Activated CD4-positive, alpha-beta T cell treated with anti-CD3 and anti-CD28 coated beads, Interleukin-2, amount 50 U/mL, for 16 hours (primary cell): ENCODE data around the gene TBK1.
"Not testable (repeated sequence)": the region's sequence is repeated elsewhere in the genome, so short reads cannot be mapped to it uniquely, and the experiment has no call there.

ENCODE experiments used
- DNase-seq: peaks from one replicate; pipeline ENCODE4 v3.0.0-alpha.2; 2020

Gene TBK1

DNA sequence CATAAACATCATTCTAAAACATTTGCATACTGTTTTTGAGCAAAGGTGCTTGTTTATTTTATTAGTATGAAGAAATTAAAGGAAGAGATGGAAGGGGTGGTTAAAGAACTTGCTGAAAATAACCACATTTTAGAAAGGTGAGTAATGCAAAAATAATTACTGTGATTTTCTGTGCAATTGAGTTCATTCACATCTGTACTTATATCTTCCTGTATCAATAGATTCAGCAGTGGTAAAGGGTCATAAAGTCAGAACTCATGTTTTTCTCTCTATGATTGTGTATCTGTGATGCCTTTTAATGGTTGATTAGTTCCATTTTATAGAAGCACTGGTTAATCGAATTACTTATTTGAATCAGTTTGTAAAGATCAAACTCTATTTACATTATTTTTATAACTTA is 46.0 kb downstream of the TBK1 start:
- no peak for DNase-seq

GRCh38 chr12:64500394-64500793 is 48.5 kb downstream of the TBK1 start:
- no peak for DNase-seq

DNA sequence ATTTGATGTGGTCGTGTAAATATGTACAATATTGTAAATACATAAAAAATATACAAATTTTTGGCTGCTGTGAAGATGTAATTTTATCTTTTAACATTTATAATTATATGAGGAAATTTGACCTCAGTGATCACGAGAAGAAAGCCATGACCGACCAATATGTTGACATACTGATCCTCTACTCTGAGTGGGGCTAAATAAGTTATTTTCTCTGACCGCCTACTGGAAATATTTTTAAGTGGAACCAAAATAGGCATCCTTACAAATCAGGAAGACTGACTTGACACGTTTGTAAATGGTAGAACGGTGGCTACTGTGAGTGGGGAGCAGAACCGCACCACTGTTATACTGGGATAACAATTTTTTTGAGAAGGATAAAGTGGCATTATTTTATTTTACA is 49.6 kb downstream of the TBK1 start:
- no peak for DNase-seq

- DNase-seq: no peak
These were observed 55.0 kb downstream of the TBK1 start for GRCh38 chr12:64506955-64507354.

DNA sequence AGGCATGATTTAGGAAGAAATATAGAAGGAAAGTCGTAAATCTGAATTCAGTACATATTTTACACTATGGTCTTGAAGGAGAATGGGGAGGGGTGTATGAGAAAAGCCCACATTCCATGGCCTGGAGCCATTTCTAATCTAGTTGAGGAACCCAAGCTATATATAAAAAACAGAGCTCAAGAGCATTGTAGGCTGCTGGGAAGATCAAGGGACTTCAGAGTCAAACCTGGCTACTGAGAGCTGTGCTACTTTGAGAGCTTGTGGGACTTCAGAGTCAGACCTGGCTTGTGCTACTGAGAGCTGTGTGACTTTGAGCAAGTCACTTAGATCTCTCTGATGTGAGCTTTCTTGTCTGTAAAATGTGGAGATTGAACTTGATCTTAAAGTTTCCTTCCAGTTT is 58.7 kb downstream of the TBK1 start:
- no peak for DNase-seq

GRCh38 chr12:64518396-64518795 is 66.5 kb downstream of the TBK1 start:
- no peak for DNase-seq

GRCh38 chr12:64521833-64522232 is 69.9 kb downstream of the TBK1 start:
- DNase-seq: no peak

DNA sequence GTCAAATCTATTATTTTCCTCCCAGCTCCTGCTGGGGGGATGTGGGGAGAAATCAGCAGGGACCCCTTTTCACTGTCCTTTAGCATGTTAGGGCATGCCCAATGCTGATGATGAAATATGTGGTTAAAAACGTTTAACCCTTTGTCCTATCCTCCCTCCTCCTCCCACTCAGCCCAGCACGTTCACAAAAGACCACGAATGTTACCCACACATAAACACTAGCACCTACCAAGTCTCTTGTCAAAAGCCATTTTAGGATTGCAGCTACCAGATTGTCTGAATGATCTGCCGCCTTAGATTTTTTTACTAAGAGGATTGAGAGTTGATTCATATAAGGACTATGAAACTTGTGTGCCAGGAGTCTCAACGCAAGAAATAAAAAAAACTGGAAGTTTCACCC is 70.4 kb downstream of the TBK1 start:
- DNase-seq: no peak

DNA sequence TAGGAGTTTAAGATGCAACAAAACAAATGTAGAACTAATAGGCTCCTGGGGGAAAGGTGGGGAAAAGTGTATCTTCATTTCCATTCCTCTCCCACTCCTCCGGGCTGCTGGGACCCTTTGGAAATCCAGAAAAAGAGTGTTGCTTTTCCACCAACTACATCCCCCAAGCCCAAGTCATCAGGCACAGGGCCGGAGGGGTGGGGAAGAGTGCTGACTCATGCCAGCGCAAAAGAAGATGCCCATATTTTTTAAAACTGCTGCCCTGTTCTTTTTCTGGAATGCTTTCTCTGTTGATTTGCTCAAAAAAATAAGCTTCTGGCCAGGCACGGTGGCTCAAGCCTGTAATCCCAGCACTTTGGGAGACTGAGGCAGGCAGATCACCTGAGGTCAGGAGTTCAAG is 70.9 kb downstream of the TBK1 start:
- no peak for DNase-seq

DNA sequence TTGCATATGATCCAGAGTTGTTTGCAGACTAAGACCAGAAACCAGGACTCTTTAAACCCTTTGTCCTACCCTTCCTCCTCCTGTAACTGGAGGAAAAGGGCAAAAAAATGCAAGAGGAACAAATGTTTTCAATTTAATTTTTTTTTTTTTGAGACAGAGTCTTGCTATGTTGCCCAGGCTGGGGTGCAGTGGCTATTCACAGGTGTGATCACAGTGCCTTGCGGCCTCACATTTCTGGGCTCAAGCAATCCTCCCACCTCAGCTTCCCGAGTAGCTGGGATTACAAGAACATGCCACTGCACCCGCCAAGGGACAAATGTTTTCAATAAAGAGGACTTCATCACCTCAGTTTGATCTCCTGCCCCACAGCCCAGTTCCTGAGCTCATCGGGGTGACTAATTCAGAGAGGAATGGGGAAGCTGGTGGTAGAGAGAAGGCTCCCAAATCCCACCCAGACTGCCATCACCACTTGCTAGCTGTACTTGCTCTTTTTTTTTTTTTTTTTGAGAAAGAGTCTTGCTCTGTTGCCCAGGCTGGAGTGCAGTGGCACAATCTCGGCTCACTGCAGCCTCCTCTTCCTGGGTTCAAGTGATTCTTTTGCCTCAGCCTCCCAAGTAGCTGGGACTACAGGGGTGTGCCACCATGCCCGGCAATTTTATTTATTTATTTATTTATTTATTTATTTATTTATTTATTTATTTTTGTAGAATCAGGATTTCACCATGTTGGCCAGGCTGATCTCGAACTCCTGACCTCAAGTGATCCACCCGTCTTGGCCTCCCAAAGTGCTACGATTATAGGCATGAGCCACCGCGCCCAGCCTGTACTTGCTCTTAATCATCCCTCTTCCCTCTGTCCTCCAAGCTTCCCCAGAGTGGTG is 71.9 kb downstream of the TBK1 start:
- DNase-seq: not testable (repeated sequence)

DNA sequence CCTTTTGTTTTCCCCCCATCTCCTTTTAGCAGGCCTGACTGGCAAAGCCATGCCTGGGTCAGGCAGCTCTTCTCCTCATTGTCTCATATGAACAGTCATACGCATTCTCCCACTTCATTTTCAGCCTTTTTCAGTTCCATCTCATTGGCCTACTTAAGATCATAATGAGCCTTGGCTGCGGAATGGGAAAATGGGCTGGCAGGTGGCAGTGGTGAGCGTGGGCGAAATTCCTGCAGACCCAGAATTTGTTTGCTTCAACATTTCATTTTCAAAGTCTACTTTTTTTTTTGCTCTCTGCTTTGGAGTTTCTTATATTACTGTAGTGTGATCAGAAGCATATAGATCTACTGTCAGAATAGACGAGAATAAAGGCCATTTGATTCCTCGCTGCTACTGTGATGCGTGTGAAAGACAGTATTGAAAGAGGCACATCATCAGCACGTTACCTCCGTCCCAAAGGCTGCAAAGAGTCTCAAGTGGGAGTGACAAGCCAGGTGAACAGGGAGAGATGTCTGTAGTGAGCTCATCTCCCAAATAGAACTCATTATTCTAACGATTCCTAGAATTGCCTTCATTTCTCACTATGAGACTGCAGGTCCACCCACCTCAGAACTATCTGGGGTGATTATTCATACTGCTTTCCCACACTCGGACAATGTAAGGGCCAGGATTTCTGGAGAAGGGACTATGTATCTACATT is 73.7 kb downstream of the TBK1 start:
- no peak for DNase-seq

DNA sequence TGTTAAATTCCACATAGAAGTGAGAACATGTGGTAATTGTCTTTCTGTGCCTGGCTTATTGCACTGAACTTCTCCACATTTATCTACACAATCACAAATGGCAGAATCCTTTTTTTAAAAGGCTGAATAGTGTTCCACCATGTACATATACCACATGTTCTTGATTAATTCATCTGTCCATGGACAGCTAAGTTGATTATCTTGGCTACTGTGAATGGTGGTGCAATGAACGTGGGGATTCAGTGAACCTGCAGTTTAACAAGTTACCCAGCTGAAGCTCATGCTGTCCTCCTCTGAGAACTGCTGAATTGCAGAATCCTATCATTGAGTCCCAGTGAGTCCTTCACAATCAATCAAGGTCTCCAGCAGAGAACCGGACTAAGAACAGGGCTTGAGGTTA is 74.9 kb downstream of the TBK1 start:
- no peak for DNase-seq

DNA sequence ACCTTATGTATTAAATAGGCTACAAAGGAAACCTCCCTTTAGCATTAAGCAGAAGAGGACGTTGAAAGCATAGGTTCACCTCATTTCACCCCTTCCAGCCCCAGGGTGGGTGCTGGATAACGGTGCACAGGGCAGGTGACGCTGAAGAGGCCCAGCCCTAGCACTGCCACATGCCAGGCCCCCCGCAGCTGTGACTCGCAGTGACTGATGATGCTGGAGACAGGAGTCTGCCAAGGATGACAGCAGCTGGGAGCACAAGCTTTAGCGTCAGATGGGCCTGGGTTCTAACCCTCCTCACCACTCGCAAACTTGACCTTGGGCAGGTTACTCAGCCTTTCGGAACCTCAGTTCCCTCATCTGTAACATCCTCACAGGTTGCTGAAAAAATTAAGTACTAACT is 76.7 kb downstream of the TBK1 start:
- no peak for DNase-seq

DNA sequence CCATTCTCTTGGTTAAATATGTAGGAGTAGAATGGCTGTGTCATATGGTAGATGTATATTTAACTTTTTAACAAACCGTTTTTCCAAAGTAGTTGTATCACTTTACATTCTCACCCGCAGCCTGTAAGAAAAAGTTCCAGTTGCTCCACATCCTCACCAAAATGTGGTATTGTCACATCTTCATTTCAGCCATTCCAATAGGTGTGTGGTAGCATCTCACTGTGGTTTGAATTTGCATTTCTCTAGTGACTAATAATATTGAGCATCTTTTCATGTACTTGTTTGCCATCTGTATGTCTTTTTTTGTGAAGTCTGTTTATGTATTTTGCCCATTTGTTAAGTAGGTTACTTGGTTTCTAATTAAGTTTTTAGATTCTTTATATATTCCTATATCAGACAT is 78.6 kb downstream of the TBK1 start:
- DNase-seq: no peak

DNA sequence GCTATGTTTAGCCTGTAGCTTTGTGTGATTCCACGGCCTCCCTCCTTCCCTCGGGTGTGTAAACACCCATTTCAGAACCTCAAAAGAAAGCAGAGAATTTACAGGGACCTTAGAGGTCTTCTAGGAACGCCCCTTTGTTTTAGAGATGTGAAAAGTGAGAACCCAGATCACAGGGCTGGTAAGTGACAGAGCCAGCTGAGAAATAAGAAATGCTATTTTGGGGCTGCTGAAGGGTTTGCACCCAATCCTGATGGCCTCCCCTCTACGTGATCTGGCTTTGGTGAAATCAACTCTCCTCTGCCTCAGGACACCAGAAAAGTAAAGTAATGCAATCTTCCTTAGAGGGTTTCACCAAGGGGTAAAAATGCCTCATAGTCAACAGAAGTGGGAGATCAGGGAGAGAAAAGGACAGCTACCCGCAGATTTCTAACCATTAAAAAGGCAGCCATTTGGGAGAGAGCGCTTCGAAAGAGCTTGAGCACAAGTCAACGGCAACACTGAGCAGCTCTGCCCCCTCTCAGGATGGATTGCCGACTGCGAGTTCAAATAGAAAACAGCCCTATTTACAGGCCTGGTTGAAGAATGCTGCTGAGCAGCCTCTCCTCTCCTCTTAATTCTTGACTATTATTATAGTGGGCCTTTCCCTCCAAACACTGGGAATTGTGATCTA is 79.9 kb downstream of the TBK1 start:
- DNase-seq: no peak

GRCh38 chr12:64532734-64533351 is 80.9 kb downstream of the TBK1 start:
- no peak for DNase-seq

DNA sequence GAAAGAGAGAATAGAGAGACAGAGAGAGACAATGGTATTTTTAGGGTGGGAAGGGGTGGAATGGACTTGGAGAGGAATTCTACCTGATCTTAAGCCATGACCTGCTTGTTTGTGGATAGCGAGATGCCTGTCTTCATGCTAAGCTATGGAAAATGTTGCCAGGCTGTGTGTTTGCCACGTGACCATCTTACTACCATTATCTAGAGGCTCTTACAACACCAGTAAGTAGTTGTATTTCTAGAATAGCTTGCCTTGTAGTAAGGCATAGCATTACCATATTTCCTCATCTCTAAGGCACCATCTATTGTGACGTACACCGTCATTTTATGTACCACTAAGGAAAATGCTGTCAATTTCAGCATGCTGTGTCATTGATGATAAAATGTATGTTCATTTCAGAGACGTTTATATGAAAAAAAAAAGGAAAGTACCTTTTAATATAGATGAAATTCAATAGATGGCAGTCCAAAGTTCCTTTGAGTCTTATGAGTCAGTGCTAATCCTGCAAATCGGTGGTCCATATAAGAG is 82.8 kb downstream of the TBK1 start:
- no peak for DNase-seq

DNA sequence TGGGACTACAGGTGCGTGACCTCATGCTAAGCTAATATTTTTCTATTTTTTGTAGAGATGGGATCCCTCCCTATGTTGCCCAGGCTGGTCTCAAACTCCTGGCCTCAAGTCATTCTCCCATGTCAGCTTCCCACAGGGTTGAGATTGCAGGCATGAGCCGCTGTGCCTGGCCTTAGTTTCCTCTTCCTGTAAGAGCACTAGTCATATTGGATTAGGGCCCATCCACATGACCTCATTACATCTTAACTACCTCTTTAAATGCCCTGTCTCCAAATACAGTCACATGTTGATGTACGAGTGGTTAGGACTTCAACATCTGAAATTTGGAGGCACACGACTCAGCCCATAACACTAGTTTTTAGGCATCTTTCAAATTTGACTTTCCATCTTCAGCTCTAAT is 86.2 kb downstream of the TBK1 start:
- no peak for DNase-seq

GRCh38 chr12:64542409-64543047 is 90.6 kb downstream of the TBK1 start:
- DNase-seq: not testable (repeated sequence)

GRCh38 chr12:64544371-64545080 is 92.6 kb downstream of the TBK1 start:
- DNase-seq: no peak

GRCh38 chr12:64545081-64545382 is 93.1 kb downstream of the TBK1 start:
- no peak for DNase-seq

- no peak for DNase-seq
These were observed 97.2 kb downstream of the TBK1 start for GRCh38 chr12:64549108-64549507.
